Cardiac muscle cell (in vitro differentiated cells and primary cell): ENCODE data around the gene FAM234B. TPM values are rescaled to one million over a fixed set of nuclear protein-coding genes. Genes with fewer than 3 reads are reported as not detected.
A peak's percentile ranks its signal among the peaks of the same experiment; 100 is the strongest.
"Not testable (repeated sequence)": the region's sequence is repeated elsewhere in the genome, so short reads cannot be mapped to it uniquely, and the experiment has no call there.

Experiments used
- DNase-seq, 2 donors: peaks; one replicate each; pipeline versions ENCODE4 v3.0.0 to v3.0.0-alpha.2; 2010 to 2017; ENCODE audit warnings: low read depth in 1 of 2, low spot score in 1 of 2
- H3K27ac ChIP-seq: fragments of 200-600 bp; sonication (generic); 2 replicates; pipeline ENCODE4 v1.5.1; 2016
- H3K27me3 ChIP-seq: fragments of 200-600 bp; sonication (generic); 2 replicates; pipeline ENCODE4 v1.6.0; 2016; ENCODE audit warnings: control low read depth
- H3K36me3 ChIP-seq: fragments of 200-600 bp; sonication (generic); 2 replicates; pipeline ENCODE4 v1.5.1; 2016; ENCODE audit warnings: control low read depth
- H3K4me1 ChIP-seq: fragments of 200-600 bp; sonication (generic); 2 replicates; pipeline ENCODE4 v1.8.1; 2017; ENCODE audit warnings: low read depth, mild to moderate bottlenecking, mixed run types
- H3K4me3 ChIP-seq: fragments of 200-600 bp; sonication (generic); 2 replicates; pipeline ENCODE4 v1.5.1; 2016; ENCODE audit warnings: mild to moderate bottlenecking
- H3K9me3 ChIP-seq: fragments of 200-600 bp; sonication (generic); 2 replicates; pipeline ENCODE4 v1.5.1; 2017; ENCODE audit warnings: low read depth, mild to moderate bottlenecking, control low read depth
- polyA plus RNA-seq: library from polyadenylated mRNA; unstranded; fragments of >200 nt; fragmentation: Nextera tagmentation; extraction: Ambion mirVana; gene quantifications from 2 replicates; pipeline ENCODE4 v1.2.1, GENCODE V29; 2016
- total RNA-seq: library from RNA; depleted of rRNA; stranded (reverse); fragments of >200 nt; gene quantifications from 2 replicates; pipeline ENCODE4 v1.2.3, GENCODE V29; 2016
- TF ChIP-seq, protein P1 (sequence below): IDR thresholded peaks from 2 replicates; pipeline ENCODE4 v1.5.1; 2012; ENCODE audit warnings: low read depth, mild to moderate bottlenecking, low read length

Gene FAM234B
- total and polyA plus RNA-seq, 2 experiments from 2014 or later, result 5.0 to 6.9 TPM

GRCh38 chr12:13046964-13047363 lies 2.8 kb downstream of the FAM234B start:
- DNase-seq, result no peak
- Histone ChIP-seq H3K4me3 (no peak overlapping the region), H3K4me1 (peaks cover 5% of the 10 kb centered on the region), H3K36me3 (no peaks in the 10 kb centered on the region), H3K9me3 (no peaks in the 10 kb centered on the region), H3K27me3 (no peaks in the 10 kb centered on the region), H3K27ac (no peak overlapping the region)
- TF ChIP-seq, protein P1, sequence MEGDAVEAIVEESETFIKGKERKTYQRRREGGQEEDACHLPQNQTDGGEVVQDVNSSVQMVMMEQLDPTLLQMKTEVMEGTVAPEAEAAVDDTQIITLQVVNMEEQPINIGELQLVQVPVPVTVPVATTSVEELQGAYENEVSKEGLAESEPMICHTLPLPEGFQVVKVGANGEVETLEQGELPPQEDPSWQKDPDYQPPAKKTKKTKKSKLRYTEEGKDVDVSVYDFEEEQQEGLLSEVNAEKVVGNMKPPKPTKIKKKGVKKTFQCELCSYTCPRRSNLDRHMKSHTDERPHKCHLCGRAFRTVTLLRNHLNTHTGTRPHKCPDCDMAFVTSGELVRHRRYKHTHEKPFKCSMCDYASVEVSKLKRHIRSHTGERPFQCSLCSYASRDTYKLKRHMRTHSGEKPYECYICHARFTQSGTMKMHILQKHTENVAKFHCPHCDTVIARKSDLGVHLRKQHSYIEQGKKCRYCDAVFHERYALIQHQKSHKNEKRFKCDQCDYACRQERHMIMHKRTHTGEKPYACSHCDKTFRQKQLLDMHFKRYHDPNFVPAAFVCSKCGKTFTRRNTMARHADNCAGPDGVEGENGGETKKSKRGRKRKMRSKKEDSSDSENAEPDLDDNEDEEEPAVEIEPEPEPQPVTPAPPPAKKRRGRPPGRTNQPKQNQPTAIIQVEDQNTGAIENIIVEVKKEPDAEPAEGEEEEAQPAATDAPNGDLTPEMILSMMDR, result no peak

DNA sequence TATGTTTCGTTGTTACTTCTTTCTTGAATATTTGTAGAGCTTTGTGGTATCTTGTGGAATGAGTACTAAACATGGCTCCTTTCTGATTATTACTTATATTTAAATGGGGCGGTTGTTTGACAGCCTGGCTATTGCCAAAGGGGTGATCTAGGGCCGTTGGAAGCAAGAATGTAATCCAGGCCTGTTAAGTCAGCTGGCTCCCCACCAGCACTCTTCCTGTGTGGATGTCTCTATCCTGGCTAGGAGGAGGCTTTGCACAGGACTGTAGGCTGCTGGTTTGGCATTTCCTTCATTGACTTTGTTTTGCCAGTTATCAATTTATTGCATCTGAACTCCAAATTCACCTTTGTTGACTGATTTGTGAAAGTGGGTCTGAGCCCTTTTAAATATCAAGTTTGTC lies 5.6 kb downstream of the FAM234B start:
- Histone ChIP-seq H3K4me3 (no peak overlapping the region), H3K36me3 (no peaks in the 10 kb centered on the region), H3K4me1 (peaks cover 4% of the 10 kb centered on the region), H3K27ac (no peak overlapping the region), H3K9me3 (no peaks in the 10 kb centered on the region), H3K27me3 (no peaks in the 10 kb centered on the region)
- TF ChIP-seq, protein P1, result no peak
- peak in 1 of 2 donors; percentile 75 for DNase-seq

- no peak overlapping the region for H3K4me3 ChIP-seq
- H3K9me3 ChIP-seq, result no peaks in the 10 kb centered on the region
- no peaks in the 10 kb centered on the region for H3K4me1 ChIP-seq
- TF ChIP-seq, protein P1, result no peak
- no peaks in the 10 kb centered on the region for H3K27me3 ChIP-seq
- H3K27ac ChIP-seq, result no peak overlapping the region
- no peak for DNase-seq
- H3K36me3 ChIP-seq, result no peaks in the 10 kb centered on the region
These were observed 8.2 kb downstream of the FAM234B start for GRCh38 chr12:13052421-13052820.

DNA sequence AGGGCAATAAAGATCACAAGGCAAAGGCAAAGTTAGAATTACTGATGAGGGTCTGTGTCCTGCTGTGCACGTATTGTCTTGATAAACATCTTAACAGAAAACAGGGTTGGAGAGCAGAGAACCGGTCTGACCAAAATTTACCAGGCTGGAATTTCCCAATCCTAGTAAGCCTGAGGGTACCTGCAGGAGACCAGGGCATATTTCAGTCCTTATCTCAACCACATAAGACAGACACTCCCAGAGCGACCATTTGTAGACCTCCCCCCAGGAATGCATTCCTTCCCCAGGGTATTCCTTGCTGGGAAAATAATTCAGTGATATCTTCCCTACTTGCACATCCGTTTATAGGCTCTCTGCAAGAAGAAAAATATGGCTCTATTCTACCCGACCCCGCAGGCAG lies 9.4 kb downstream of the FAM234B start:
- not testable (repeated sequence) for H3K4me1 ChIP-seq, H3K27me3 ChIP-seq, H3K27ac ChIP-seq, H3K9me3 ChIP-seq, H3K4me3 ChIP-seq, H3K36me3 ChIP-seq, DNase-seq

- H3K4me3 ChIP-seq, result no peak overlapping the region
- no peaks in the 10 kb centered on the region for H3K4me1 ChIP-seq
- TF ChIP-seq, protein P1, result no peak
- no peaks in the 10 kb centered on the region for H3K36me3 ChIP-seq
- no peaks in the 10 kb centered on the region for H3K9me3 ChIP-seq
- H3K27me3 ChIP-seq, result no peaks in the 10 kb centered on the region
- no peak overlapping the region for H3K27ac ChIP-seq
- DNase-seq, result no peak
These were observed 16.4 kb downstream of the FAM234B start for GRCh38 chr12:13060581-13060980.

GRCh38 chr12:13061377-13061776 lies 17.2 kb downstream of the FAM234B start:
- H3K27ac ChIP-seq, result no peak overlapping the region
- no peaks in the 10 kb centered on the region for H3K4me1 ChIP-seq
- no peaks in the 10 kb centered on the region for H3K36me3 ChIP-seq
- no peaks in the 10 kb centered on the region for H3K27me3 ChIP-seq
- TF ChIP-seq, protein P1, result no peak
- no peak overlapping the region for H3K4me3 ChIP-seq
- DNase-seq, result no peak
- H3K9me3 ChIP-seq, result no peaks in the 10 kb centered on the region
